ENCODE data around the gene FFAR4. TPM values are rescaled to one million over a fixed set of nuclear protein-coding genes. Genes with fewer than 3 reads are reported as not detected.

FFAR4 gene
- total RNA-seq, 2 donors from 2014 or later = 0.31 TPM; not detected in 1

DNA sequence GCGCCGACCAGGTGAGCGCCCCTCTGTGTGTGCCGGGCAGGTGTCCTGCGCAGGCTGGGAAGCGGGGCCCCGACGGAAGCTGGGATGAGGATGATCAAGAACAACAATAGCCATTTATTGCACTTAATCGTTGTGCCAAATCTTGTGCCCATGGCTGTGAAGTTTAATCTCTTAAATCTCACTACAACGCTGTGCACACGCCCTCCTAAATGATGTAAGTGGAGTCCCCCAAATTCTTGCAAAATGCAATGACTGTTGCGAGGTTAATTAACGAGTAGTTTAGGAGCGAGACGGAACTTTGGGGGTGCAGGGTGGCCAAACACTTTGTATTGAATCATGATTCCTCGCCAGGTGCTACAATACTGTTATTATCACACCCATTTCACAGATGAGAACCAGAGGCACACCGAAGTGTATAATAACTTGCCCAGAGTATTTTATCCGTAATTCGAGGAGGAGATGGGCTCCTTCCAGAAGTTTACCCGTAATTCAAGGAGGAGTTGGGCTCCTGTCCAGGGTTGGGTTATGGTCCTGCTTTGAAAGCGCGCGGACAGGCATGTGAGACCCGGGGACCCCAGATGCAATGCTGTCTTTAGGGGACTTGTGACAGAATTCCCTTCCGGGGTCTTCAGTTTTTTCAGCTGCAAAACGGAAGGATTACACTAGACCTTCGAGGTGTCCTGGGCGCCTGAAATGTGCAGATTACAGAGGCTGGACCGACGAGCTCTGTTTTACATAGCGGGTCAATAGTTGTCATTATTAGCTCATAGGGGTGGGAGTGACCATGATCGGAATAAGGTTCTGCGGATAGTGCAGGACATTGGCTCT, 1.0 kb downstream of the FFAR4 start:
- Histone ChIP-seq H3K36me3 (no peaks in the 10 kb centered on the region), H3K27me3 (peaks cover 3 to 14% of the 10 kb centered on the region in 2 donors), H3K4me1 (peaks cover 0 to 12% of the 10 kb centered on the region in 2 donors), H3K27ac (no peak overlapping the region), H3K4me3 (peak overlapping the region in 1 of 2 donors; percentile 42), H3K9me3 (no peaks in the 10 kb centered on the region)
- no peak for TF ChIP-seq CTCF (IDR thresholded peaks at IDR 0.05)
- no peak for DNase-seq (ENCODE audit: low spot score)

- no peak overlapping the region for H3K4me3 ChIP-seq
- peaks cover 0 to 12% of the 10 kb centered on the region in 2 donors for H3K4me1 ChIP-seq
- H3K36me3 ChIP-seq = no peaks in the 10 kb centered on the region
- no peak for TF ChIP-seq CTCF (IDR thresholded peaks at IDR 0.05)
- H3K9me3 ChIP-seq = no peaks in the 10 kb centered on the region
- no peak overlapping the region for H3K27ac ChIP-seq
- H3K27me3 ChIP-seq = peaks cover 3 to 14% of the 10 kb centered on the region in 2 donors
- DNase-seq (ENCODE audit: low spot score) = no peak
These were observed 1.6 kb downstream of the FFAR4 start for GRCh38 chr10:93568105-93568390.

DNA sequence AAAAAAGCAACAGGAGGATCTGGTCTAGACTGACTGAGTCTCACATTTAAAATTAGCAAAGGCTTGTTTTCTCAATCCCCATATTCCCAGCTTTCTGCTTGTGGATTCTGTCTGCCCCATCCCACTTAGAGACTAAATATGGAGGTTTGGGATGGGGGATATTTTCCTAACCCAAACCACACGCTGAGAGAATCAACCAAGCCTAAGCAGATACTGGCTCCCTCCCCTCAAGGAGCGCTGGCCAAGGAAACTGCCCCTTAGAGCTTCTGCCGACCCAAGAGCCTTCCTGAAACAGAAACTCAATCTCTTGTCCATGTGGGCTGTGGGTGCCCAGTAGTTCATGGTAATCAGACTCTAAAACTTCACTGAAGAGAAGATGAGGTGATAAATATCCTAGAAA, 3.9 kb downstream of the FFAR4 start:
- H3K36me3 ChIP-seq = no peaks in the 10 kb centered on the region
- TF ChIP-seq CTCF (IDR thresholded peaks at IDR 0.05) = no peak
- H3K4me3 ChIP-seq = no peak overlapping the region
- no peak for DNase-seq (ENCODE audit: low spot score)
- peaks cover 0 to 12% of the 10 kb centered on the region in 2 donors for H3K4me1 ChIP-seq
- H3K27ac ChIP-seq = no peak overlapping the region
- no peaks in the 10 kb centered on the region for H3K9me3 ChIP-seq
- H3K27me3 ChIP-seq = peaks cover 3 to 14% of the 10 kb centered on the region in 2 donors

DNA sequence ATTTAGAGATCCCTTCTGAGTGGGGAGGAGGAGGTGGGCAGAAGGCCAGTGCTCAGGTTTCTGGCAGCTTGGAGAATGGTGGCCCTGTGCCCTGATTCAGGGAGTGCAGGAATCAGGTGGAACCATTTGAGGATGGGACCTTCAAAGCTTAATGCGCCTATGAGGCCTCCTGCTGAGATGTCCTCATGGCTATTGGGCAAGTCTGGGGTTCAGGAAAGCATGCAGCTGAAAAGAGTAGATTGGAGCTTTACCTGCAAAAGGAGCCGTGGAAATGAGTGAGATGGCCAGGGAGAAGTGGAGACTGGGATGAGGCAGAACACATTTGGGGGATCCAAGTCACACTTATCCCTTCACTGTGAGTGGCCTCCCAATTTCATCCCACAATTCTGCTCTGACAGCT, 6.1 kb downstream of the FFAR4 start:
- H3K9me3 ChIP-seq = no peaks in the 10 kb centered on the region
- peaks cover 3 to 4% of the 10 kb centered on the region in 2 donors for H3K27me3 ChIP-seq
- H3K36me3 ChIP-seq = no peaks in the 10 kb centered on the region
- TF ChIP-seq CTCF (IDR thresholded peaks at IDR 0.05) = no peak
- DNase-seq (ENCODE audit: low spot score) = no peak
- no peaks in the 10 kb centered on the region for H3K4me1 ChIP-seq
- no peak overlapping the region for H3K27ac ChIP-seq
- H3K4me3 ChIP-seq = no peak overlapping the region

DNA sequence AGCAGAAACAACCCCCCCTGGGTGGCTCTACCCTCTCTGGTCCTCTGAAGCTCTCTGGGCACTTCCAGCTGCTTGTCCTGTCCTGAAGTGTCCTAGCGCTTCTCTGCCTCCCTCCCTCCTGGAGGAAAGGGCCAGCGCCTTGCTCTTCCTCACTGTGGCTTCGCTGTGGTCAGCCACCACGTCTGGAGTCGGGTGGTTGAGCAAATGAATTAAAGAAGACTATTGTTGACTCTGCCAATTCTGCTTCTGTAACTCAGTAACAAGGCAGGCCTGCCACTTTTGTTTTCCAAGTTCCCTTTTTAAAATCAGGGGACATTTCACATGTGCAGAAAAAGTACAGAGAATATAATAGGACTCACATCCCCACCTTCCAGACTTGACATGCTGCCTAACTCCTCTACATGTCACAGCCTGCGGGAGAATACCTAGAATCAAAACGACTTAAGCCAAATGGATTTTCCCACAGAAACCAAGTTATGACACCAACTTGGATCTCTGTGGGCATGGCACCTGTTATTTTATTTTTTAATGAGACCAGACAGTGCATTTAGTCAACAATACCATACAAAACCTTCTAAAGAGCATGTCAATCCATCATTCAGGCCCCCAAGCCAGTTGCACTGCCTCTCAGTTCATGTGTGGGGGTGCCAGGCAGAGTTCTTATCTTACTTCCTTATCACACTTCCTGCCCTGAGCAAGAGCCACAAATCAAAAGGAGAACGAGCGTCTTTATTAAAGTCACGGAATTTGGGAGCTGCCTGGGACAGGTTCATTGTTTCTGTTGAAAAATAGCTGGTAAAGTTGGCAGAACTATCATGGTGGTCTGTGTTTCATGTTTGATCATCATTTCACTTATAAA, 6.8 kb downstream of the FFAR4 start:
- H3K4me1 ChIP-seq = no peaks in the 10 kb centered on the region
- H3K27me3 ChIP-seq = no peaks in the 10 kb centered on the region
- H3K9me3 ChIP-seq = no peaks in the 10 kb centered on the region
- no peak for TF ChIP-seq CTCF (IDR thresholded peaks at IDR 0.05)
- no peak for DNase-seq (ENCODE audit: low spot score)
- no peak overlapping the region for H3K4me3 ChIP-seq
- no peaks in the 10 kb centered on the region for H3K36me3 ChIP-seq
- H3K27ac ChIP-seq = no peak overlapping the region

Measured in right atrium auricular region (tissue), 2 donors.